ENCODE data around the gene GIPC3.

GIPC3 gene

GRCh38 chr19:3637621-3638020, 52.3 kb downstream of the GIPC3 start:
- peaks cover 0 to 24% of the 10 kb centered on the region in 2 experiments; a peak in 2 of 3 replicates for H3K36me3 ChIP-seq (ENCODE audit: control insufficient read depth in 2 of 2, insufficient read depth in 1 of 2, low read length in 2 of 2)
- no peak overlapping the region for H3K4me3 ChIP-seq (ENCODE audit: low read depth, low read length)
- ChIA-PET CTCF (no interaction called here), POLR2A (no interaction called here)
- H3K9me3 ChIP-seq (ENCODE audit: control insufficient read depth, insufficient read depth, low read depth, low read length) = no peaks in the 10 kb centered on the region
- no peak overlapping the region for H3K27ac ChIP-seq (ENCODE audit: extremely low read depth, low read depth, low read length)
- no peak for TF ChIP-seq ZNF513 (tag by site-specific recombination; IDR thresholded peaks at IDR 0.05)
- no peak for TF ChIP-seq ZNF747 (tag by site-specific recombination; IDR thresholded peaks at IDR 0.05)
- no peak for TF ChIP-seq ZNF211 (tag by site-specific recombination; IDR thresholded peaks at IDR 0.05; ENCODE audit: low read depth)
- TF ChIP-seq, protein P1, sequence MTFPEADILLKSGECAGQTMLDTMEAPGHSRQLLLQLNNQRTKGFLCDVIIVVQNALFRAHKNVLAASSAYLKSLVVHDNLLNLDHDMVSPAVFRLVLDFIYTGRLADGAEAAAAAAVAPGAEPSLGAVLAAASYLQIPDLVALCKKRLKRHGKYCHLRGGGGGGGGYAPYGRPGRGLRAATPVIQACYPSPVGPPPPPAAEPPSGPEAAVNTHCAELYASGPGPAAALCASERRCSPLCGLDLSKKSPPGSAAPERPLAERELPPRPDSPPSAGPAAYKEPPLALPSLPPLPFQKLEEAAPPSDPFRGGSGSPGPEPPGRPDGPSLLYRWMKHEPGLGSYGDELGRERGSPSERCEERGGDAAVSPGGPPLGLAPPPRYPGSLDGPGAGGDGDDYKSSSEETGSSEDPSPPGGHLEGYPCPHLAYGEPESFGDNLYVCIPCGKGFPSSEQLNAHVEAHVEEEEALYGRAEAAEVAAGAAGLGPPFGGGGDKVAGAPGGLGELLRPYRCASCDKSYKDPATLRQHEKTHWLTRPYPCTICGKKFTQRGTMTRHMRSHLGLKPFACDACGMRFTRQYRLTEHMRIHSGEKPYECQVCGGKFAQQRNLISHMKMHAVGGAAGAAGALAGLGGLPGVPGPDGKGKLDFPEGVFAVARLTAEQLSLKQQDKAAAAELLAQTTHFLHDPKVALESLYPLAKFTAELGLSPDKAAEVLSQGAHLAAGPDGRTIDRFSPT (tag by site-specific recombination; IDR thresholded peaks at IDR 0.05) = no peak
- TF ChIP-seq ZNF174 (tag by site-specific recombination; IDR thresholded peaks at IDR 0.05) = no peak
- TF ChIP-seq ZBTB1 (tag by site-specific recombination; IDR thresholded peaks at IDR 0.05) = no peak
- TF ChIP-seq ZNF658 (tag by site-specific recombination; IDR thresholded peaks at IDR 0.05) = no peak
- no peak for TF ChIP-seq ZNF19 (tag by site-specific recombination; IDR thresholded peaks at IDR 0.05; ENCODE audit: low read depth)
- TF ChIP-seq, protein P2, sequence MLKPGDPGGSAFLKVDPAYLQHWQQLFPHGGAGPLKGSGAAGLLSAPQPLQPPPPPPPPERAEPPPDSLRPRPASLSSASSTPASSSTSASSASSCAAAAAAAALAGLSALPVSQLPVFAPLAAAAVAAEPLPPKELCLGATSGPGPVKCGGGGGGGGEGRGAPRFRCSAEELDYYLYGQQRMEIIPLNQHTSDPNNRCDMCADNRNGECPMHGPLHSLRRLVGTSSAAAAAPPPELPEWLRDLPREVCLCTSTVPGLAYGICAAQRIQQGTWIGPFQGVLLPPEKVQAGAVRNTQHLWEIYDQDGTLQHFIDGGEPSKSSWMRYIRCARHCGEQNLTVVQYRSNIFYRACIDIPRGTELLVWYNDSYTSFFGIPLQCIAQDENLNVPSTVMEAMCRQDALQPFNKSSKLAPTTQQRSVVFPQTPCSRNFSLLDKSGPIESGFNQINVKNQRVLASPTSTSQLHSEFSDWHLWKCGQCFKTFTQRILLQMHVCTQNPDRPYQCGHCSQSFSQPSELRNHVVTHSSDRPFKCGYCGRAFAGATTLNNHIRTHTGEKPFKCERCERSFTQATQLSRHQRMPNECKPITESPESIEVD (tag by site-specific recombination; IDR thresholded peaks at IDR 0.05) = no peak
- TF ChIP-seq, protein P3, sequence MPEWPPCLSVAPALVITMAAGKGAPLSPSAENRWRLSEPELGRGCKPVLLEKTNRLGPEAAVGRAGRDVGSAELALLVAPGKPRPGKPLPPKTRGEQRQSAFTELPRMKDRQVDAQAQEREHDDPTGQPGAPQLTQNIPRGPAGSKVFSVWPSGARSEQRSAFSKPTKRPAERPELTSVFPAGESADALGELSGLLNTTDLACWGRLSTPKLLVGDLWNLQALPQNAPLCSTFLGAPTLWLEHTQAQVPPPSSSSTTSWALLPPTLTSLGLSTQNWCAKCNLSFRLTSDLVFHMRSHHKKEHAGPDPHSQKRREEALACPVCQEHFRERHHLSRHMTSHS (tag by site-specific recombination; IDR thresholded peaks at IDR 0.05) = no peak
- no peak for TF ChIP-seq ZNF639 (tag by site-specific recombination; IDR thresholded peaks at IDR 0.05)
- no peaks in the 10 kb centered on the region for H3K4me1 ChIP-seq (ENCODE audit: control insufficient read depth, insufficient read depth, low read length)

GRCh38 chr19:3638208-3639193, 53.2 kb downstream of the GIPC3 start:
- H3K4me1 ChIP-seq (ENCODE audit: control insufficient read depth, insufficient read depth, low read length) = no peaks in the 10 kb centered on the region
- no peak for TF ChIP-seq ZNF211 (tag by site-specific recombination; IDR thresholded peaks at IDR 0.05; ENCODE audit: low read depth)
- TF ChIP-seq REPIN1 (tag by site-specific recombination; IDR thresholded peaks at IDR 0.05; ENCODE audit: low read depth) = no peak
- TF ChIP-seq ZNF626 (tag by site-specific recombination; IDR thresholded peaks at IDR 0.05) = no peak
- TF ChIP-seq ZFHX2 (tag by site-specific recombination; conservative IDR thresholded peaks at IDR 0.05) = peak; percentile 97
- TF ChIP-seq KLF1 (tag by site-specific recombination; IDR thresholded peaks at IDR 0.05) = 0 out of 2 replicates have a peak, but pooled peaks have one; percentile 14
- no peak for TF ChIP-seq RBAK (tag by site-specific recombination; IDR thresholded peaks at IDR 0.05)
- TF ChIP-seq EGR2 (tag by site-specific recombination; IDR thresholded peaks at IDR 0.05; ENCODE audit: low read depth) = peak; percentile 97
- TF ChIP-seq, protein P4, sequence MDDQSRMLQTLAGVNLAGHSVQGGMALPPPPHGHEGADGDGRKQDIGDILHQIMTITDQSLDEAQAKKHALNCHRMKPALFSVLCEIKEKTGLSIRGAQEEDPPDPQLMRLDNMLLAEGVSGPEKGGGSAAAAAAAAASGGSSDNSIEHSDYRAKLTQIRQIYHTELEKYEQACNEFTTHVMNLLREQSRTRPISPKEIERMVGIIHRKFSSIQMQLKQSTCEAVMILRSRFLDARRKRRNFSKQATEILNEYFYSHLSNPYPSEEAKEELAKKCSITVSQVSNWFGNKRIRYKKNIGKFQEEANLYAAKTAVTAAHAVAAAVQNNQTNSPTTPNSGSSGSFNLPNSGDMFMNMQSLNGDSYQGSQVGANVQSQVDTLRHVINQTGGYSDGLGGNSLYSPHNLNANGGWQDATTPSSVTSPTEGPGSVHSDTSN (CRISPR knock-in tag; IDR thresholded peaks at IDR 0.05) = no peak
- TF ChIP-seq ZNF561 (tag by site-specific recombination; IDR thresholded peaks at IDR 0.05; ENCODE audit: borderline replicate concordance) = no peak
- H3K4me3 ChIP-seq (ENCODE audit: low read depth, low read length) = no peak overlapping the region
- ChIA-PET CTCF (interaction anchor here (0.6 kb wide), 1 partner anchor 226 kb away, joined by 7 read pairs; no protein-coding TSS in a partner anchor), POLR2A (no interaction called here)
- H3K36me3 ChIP-seq (ENCODE audit: control insufficient read depth in 2 of 2, insufficient read depth in 1 of 2, low read length in 2 of 2) = peaks cover 0 to 30% of the 10 kb centered on the region in 2 experiments; a peak in 2 of 3 replicates
- no peak overlapping the region for H3K27ac ChIP-seq (ENCODE audit: extremely low read depth, low read depth, low read length)
- H3K9me3 ChIP-seq (ENCODE audit: control insufficient read depth, insufficient read depth, low read depth, low read length) = no peaks in the 10 kb centered on the region
